ENCODE measurements around the gene DNAH10.

The DNAH10 gene

DNA sequence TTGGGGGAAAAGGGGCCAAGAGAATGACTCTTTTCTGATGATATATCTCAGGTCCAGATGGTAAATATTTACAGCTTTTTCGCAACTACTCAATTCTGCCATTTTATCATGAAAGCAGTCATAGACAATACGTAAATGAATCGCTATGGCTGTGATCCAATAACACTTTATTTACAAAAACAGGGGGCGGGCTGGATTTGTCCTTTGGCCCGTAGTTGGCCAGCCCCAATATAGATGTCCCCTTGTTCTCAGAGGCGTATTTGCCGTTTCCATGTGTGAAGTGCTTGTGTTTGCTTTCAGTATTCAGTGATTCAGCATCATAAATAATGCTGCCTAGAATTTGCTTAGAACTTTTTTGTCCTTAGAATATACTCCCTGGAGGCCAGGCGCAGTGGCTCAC lies 133.3 kb downstream of the DNAH10 start:
- Histone ChIP-seq H3K27me3 (ENCODE audit: control insufficient read depth, insufficient read depth, low read length) (no peaks in the 10 kb centered on the region; the same call in 1 of the 2 replicates), H3K9ac (ENCODE audit: low read depth, low read length) (no peak overlapping the region), H3K36me3 (ENCODE audit: control insufficient read depth, insufficient read depth, low read length) (no peaks in the 10 kb centered on the region), H3K9me3 (ENCODE audit: control insufficient read depth, insufficient read depth, low read length) (no peaks in the 10 kb centered on the region), H3K4me3 (ENCODE audit: low read depth, low read length) (no peak overlapping the region), H3K27ac (ENCODE audit: low read depth, low read length) (no peak overlapping the region), H3K4me1 (ENCODE audit: control insufficient read depth, insufficient read depth, low read length) (no peaks in the 10 kb centered on the region)

DNA sequence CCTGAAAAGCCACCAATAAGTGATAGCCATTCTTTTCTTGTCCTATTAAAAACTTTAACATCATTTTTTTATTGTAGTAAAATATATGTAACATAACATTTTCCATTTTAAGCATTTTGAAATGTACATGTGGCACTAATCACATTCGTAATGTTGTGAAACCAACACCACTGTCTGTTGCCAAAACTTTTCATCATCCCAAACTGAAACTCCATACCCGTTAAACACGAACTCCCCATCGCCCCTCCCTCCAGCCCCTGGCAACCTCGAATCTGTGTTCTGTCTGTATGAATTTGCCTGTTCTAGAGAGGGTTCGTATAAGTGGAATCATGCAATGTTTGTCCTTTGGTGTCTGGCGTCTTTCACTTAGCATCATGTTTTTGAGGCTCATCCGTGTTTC lies 134.7 kb downstream of the DNAH10 start:
- no peaks in the 10 kb centered on the region for H3K27me3 ChIP-seq (ENCODE audit: control insufficient read depth, insufficient read depth, low read length)
- no peak overlapping the region for H3K9ac ChIP-seq (ENCODE audit: low read depth, low read length)
- peaks cover 5% of the 10 kb centered on the region; the same call in 1 of the 2 replicates for H3K4me1 ChIP-seq (ENCODE audit: control insufficient read depth, insufficient read depth, low read length)
- H3K9me3 ChIP-seq (ENCODE audit: control insufficient read depth, insufficient read depth, low read length) = no peaks in the 10 kb centered on the region
- H3K27ac ChIP-seq (ENCODE audit: low read depth, low read length) = no peak overlapping the region
- H3K36me3 ChIP-seq (ENCODE audit: control insufficient read depth, insufficient read depth, low read length) = no peaks in the 10 kb centered on the region
- no peak overlapping the region for H3K4me3 ChIP-seq (ENCODE audit: low read depth, low read length)

DNA sequence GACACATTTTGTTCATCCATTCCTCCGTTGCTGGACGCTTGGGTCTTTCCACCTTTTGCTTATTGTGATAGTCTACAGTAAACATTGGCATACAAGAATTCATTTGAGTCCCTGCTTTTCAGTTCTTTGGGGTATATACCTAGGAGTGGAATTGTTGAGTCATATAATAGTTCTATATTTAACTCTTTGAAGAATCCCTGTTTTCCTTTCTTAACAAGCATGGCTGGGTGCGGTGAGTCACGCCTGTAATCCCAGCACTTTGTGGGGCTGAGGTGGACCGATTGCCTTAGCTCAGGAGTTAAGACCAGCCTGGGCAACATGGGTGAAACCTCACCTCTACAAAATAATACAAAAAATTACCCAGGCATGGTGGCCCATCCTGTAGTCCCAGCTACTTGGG lies 135.1 kb downstream of the DNAH10 start:
- no peak overlapping the region for H3K27ac ChIP-seq (ENCODE audit: low read depth, low read length)
- H3K27me3 ChIP-seq (ENCODE audit: control insufficient read depth, insufficient read depth, low read length) = no peaks in the 10 kb centered on the region
- no peak overlapping the region for H3K4me3 ChIP-seq (ENCODE audit: low read depth, low read length)
- no peaks in the 10 kb centered on the region for H3K9me3 ChIP-seq (ENCODE audit: control insufficient read depth, insufficient read depth, low read length)
- H3K36me3 ChIP-seq (ENCODE audit: control insufficient read depth, insufficient read depth, low read length) = no peaks in the 10 kb centered on the region
- H3K9ac ChIP-seq (ENCODE audit: low read depth, low read length) = no peak overlapping the region
- peaks cover 5% of the 10 kb centered on the region; the same call in 1 of the 2 replicates for H3K4me1 ChIP-seq (ENCODE audit: control insufficient read depth, insufficient read depth, low read length)

- H3K36me3 ChIP-seq (ENCODE audit: control insufficient read depth, insufficient read depth, low read length) = no peaks in the 10 kb centered on the region
- no peak overlapping the region for H3K9ac ChIP-seq (ENCODE audit: low read depth, low read length)
- H3K4me1 ChIP-seq (ENCODE audit: control insufficient read depth, insufficient read depth, low read length) = peaks cover 5% of the 10 kb centered on the region; the same call in 1 of the 2 replicates
- no peaks in the 10 kb centered on the region for H3K27me3 ChIP-seq (ENCODE audit: control insufficient read depth, insufficient read depth, low read length)
- no peaks in the 10 kb centered on the region for H3K9me3 ChIP-seq (ENCODE audit: control insufficient read depth, insufficient read depth, low read length)
- H3K4me3 ChIP-seq (ENCODE audit: low read depth, low read length) = no peak overlapping the region
- no peak overlapping the region for H3K27ac ChIP-seq (ENCODE audit: low read depth, low read length)
Observed at GRCh38 chr12:123898673-123899072, 136.6 kb downstream of the DNAH10 start.

GRCh38 chr12:123899368-123899767 lies 137.3 kb downstream of the DNAH10 start:
- H3K4me1 ChIP-seq (ENCODE audit: control insufficient read depth, insufficient read depth, low read length) = peaks cover 5% of the 10 kb centered on the region; the same call in 1 of the 2 replicates
- H3K9ac ChIP-seq (ENCODE audit: low read depth, low read length) = no peak overlapping the region
- no peak overlapping the region for H3K27ac ChIP-seq (ENCODE audit: low read depth, low read length)
- no peaks in the 10 kb centered on the region; the same call in 1 of the 2 replicates for H3K27me3 ChIP-seq (ENCODE audit: control insufficient read depth, insufficient read depth, low read length)
- no peak overlapping the region for H3K4me3 ChIP-seq (ENCODE audit: low read depth, low read length)
- no peaks in the 10 kb centered on the region for H3K9me3 ChIP-seq (ENCODE audit: control insufficient read depth, insufficient read depth, low read length)
- H3K36me3 ChIP-seq (ENCODE audit: control insufficient read depth, insufficient read depth, low read length) = no peaks in the 10 kb centered on the region

DNA sequence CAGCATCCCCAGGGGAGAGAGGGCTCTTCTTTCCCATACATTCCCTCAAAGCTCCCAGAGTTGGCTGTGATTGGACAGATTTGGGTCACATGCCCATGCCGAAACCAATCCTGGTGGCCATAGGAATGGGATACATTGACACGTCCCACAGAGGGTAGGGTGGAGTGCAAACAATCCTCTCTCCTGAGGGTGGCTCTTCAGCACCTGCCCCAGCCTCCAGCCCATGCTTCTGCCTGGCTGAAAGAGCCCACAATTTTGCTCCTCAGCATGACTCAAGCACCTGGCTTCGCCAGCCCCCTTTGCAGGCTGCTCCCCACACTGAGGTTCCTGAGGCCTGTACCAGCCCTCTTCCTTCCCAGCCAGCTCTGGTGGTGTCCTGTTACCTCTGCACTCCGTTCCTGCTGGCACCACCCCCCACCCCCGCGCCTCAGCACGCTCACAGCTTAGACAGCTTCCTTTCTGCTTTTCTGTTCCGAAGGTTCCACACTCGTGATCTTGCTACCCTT lies 138.8 kb downstream of the DNAH10 start:
- Histone ChIP-seq H3K9ac (ENCODE audit: low read depth, low read length) (no peak overlapping the region), H3K27me3 (ENCODE audit: control insufficient read depth, insufficient read depth, low read length) (no peaks in the 10 kb centered on the region; the same call in 1 of the 2 replicates), H3K36me3 (ENCODE audit: control insufficient read depth, insufficient read depth, low read length) (no peaks in the 10 kb centered on the region), H3K4me3 (ENCODE audit: low read depth, low read length) (no peak overlapping the region), H3K27ac (ENCODE audit: low read depth, low read length) (no peak overlapping the region), H3K4me1 (ENCODE audit: control insufficient read depth, insufficient read depth, low read length) (peaks cover 5% of the 10 kb centered on the region; the same call in 1 of the 2 replicates), H3K9me3 (ENCODE audit: control insufficient read depth, insufficient read depth, low read length) (no peaks in the 10 kb centered on the region)

GRCh38 chr12:123902821-123903220 lies 140.7 kb downstream of the DNAH10 start:
- Histone ChIP-seq H3K9ac (ENCODE audit: low read depth, low read length) (no peak overlapping the region), H3K4me3 (ENCODE audit: low read depth, low read length) (no peak overlapping the region), H3K27ac (ENCODE audit: low read depth, low read length) (no peak overlapping the region), H3K4me1 (ENCODE audit: control insufficient read depth, insufficient read depth, low read length) (peaks cover 5% of the 10 kb centered on the region; the same call in 1 of the 2 replicates), H3K9me3 (ENCODE audit: control insufficient read depth, insufficient read depth, low read length) (no peaks in the 10 kb centered on the region), H3K36me3 (ENCODE audit: control insufficient read depth, insufficient read depth, low read length) (no peaks in the 10 kb centered on the region), H3K27me3 (ENCODE audit: control insufficient read depth, insufficient read depth, low read length) (no peaks in the 10 kb centered on the region; the same call in 1 of the 2 replicates)

DNA sequence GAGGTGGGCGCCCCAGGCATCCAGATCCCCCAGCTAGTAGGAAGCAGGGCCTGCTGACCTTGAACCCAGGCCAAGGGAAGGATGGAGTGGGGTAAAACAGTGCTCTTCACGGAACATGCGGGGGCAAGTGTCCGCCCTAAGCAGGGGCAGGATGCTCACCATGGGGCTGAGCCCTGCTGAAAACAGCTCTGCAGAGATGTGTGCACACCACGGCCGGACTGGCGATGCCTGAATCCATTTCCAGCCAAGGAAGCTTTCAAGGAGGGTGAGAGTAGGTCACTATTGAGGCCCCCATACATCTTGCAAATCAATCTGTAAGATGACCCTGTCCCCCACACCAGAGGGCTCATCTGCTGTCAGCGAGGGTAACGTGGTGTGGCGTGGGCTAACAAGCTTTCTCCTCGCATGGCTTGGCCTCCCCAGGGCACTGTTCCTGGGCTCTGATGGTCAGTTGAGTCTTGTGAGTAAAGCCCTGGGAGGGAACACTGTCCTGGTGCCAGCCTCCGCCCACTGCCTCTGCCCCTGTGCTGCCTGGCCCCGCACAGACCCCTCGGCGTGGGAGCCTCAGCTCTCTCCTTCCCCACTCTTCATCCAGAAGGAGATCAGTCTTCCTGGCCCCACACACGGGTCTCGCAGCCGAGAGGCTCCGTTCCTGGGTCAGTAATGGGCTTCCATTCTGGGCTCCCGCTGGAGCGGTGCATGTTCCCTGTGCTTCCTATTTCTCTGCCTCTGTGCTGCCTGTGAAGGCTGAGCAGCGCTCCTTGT lies 141.4 kb downstream of the DNAH10 start:
- no peak overlapping the region for H3K27ac ChIP-seq (ENCODE audit: low read depth, low read length)
- no peak overlapping the region for H3K9ac ChIP-seq (ENCODE audit: low read depth, low read length)
- no peaks in the 10 kb centered on the region for H3K9me3 ChIP-seq (ENCODE audit: control insufficient read depth, insufficient read depth, low read length)
- H3K4me1 ChIP-seq (ENCODE audit: control insufficient read depth, insufficient read depth, low read length) = peaks cover 5% of the 10 kb centered on the region; the same call in 1 of the 2 replicates
- no peaks in the 10 kb centered on the region for H3K36me3 ChIP-seq (ENCODE audit: control insufficient read depth, insufficient read depth, low read length)
- H3K4me3 ChIP-seq (ENCODE audit: low read depth, low read length) = no peak overlapping the region
- no peaks in the 10 kb centered on the region; the same call in 1 of the 2 replicates for H3K27me3 ChIP-seq (ENCODE audit: control insufficient read depth, insufficient read depth, low read length)

GRCh38 chr12:123905319-123905925 lies 143.3 kb downstream of the DNAH10 start:
- H3K4me3 ChIP-seq (ENCODE audit: low read depth, low read length) = no peak overlapping the region
- peaks cover 5% of the 10 kb centered on the region; the same call in 1 of the 2 replicates for H3K4me1 ChIP-seq (ENCODE audit: control insufficient read depth, insufficient read depth, low read length)
- no peaks in the 10 kb centered on the region for H3K36me3 ChIP-seq (ENCODE audit: control insufficient read depth, insufficient read depth, low read length)
- no peak overlapping the region for H3K27ac ChIP-seq (ENCODE audit: low read depth, low read length)
- no peaks in the 10 kb centered on the region for H3K9me3 ChIP-seq (ENCODE audit: control insufficient read depth, insufficient read depth, low read length)
- H3K9ac ChIP-seq (ENCODE audit: low read depth, low read length) = no peak overlapping the region
- H3K27me3 ChIP-seq (ENCODE audit: control insufficient read depth, insufficient read depth, low read length) = no peaks in the 10 kb centered on the region; the same call in 1 of the 2 replicates

- Histone ChIP-seq H3K36me3 (ENCODE audit: control insufficient read depth, insufficient read depth, low read length) (no peaks in the 10 kb centered on the region), H3K9me3 (ENCODE audit: control insufficient read depth, insufficient read depth, low read length) (no peaks in the 10 kb centered on the region), H3K4me1 (ENCODE audit: control insufficient read depth, insufficient read depth, low read length) (no peaks in the 10 kb centered on the region; the same call in 1 of the 2 replicates), H3K27ac (ENCODE audit: low read depth, low read length) (no peak overlapping the region), H3K27me3 (ENCODE audit: control insufficient read depth, insufficient read depth, low read length) (no peaks in the 10 kb centered on the region; the same call in 1 of the 2 replicates), H3K9ac (ENCODE audit: low read depth, low read length) (no peak overlapping the region), H3K4me3 (ENCODE audit: low read depth, low read length) (no peak overlapping the region)
Observed at GRCh38 chr12:123906711-123907420, 144.8 kb downstream of the DNAH10 start.
